ENCODE measurements around the gene SHROOM2.

GRCh38 chrX:9825966-9826365 lies 39.7 kb downstream of the SHROOM2 start:
- TF ChIP-seq CTCF (IDR thresholded peaks at IDR 0.05 in 4 of 5, conservative IDR thresholded peaks at IDR 0.05 in 1 of 5) (no peak), POLR2A (IDR thresholded peaks at IDR 0.05) (no peak)
